Heart left ventricle (tissue), 13 donors: ENCODE measurements around the gene RHOB.

Experiments
- CTCF ChIP-seq, 12 donors: fragments of 200-600 bp; sonication (generic) in 4 of 12; IDR thresholded peaks; one replicate each; pipeline versions ENCODE4 v1.5.0 to v1.8.0; 2018 to 2022; ENCODE audit warnings: antibody characterized with exemption in 12 of 12, mild to moderate bottlenecking in 5 of 12
- POLR2A ChIP-seq, 2 donors: fragments of 450-650 bp; IDR thresholded peaks; one replicate each; pipeline ENCODE4 v1.6.1; 2017; ENCODE audit warnings: antibody characterized with exemption in 2 of 2, mild to moderate bottlenecking in 2 of 2, moderate library complexity in 2 of 2
- donor health status: ischemic (EF 13 %, LVEDD 7.1; RV severe dilation, severe dysfunction).
- donor health status: DM: no; HTN: yes; CAD: no.
- donor health status: DM: no; HTN: no; CAD: no.
- donor health status: ischemic (EF 25% LVEDD 6.9; RV normal size, moderate dysfunction).
- donor health status: ischemic (EF 25% LVEDD 5.7; RV mildly dilated, moderate dysfunction).
- donor health status: ischemic (EF 35%, LVEDD 5.7; RV mildly dilated, moderate dysfunction).
- donor health status: nonischemic (EF 11% LVEDD 7.7; RV severe dilation, severe dysfunction).
- donor health status: DM: yes; HTN: yes; CAD: no.
- donor health status: PGD.
- donor health status: ischemic (EF 29% LVEDD 5.4; RV normal size, mild dysfunction).
- donor health status: nonischemic (EF 23%, LVEDD 6.1; RV moderate dilation, normal function).

- no peak for TF ChIP-seq CTCF (IDR thresholded peaks at IDR 0.05)
- no peak for TF ChIP-seq POLR2A (IDR thresholded peaks at IDR 0.05)
These were observed 13.6 kb upstream of the RHOB start for GRCh38 chr2:20433249-20433648.
